GM12891 (cell line): Measurements from ENCODE around the gene DOCK4.

Source experiments
- PAX5 ChIP-seq: IDR thresholded peaks from 2 replicates; pipeline ENCODE4 v1.6.1; 2011; ENCODE audit warnings: low read length, moderate library complexity, mild to moderate bottlenecking; ENCODE audit not compliant: insufficient read depth, severe bottlenecking
- POLR2A ChIP-seq: IDR thresholded peaks from 2 replicates; pipeline ENCODE4 v1.6.1; 2011; ENCODE audit warnings: low read depth, low read length, control low read depth
- POLR2AphosphoS5 ChIP-seq: IDR thresholded peaks from 2 replicates; pipeline ENCODE4 v1.6.1; 2011; ENCODE audit warnings: low read depth, low read length, control low read depth
- TAF1 ChIP-seq: IDR thresholded peaks from 2 replicates; pipeline ENCODE4 v1.6.1; 2011; ENCODE audit warnings: low read depth, low read length, control low read depth

- TF ChIP-seq POLR2A (no peak), TAF1 (no peak), POLR2AphosphoS5 (no peak), PAX5 (no peak)
Observed at GRCh38 chr7:112145206-112145605, 61.0 kb downstream of the DOCK4 start.
